ENCODE measurements around the gene S1PR4. TPM values are rescaled to one million over a fixed set of nuclear protein-coding genes. Genes with fewer than 3 reads are reported as not detected.

S1PR4 gene
- total and polyA plus RNA-seq, 4 donors: 7.3 to 40.5 (median 16.8) TPM

GRCh38 chr19:3163230-3163886 is 15.2 kb upstream of the S1PR4 start:
- Histone ChIP-seq H3K9ac (ENCODE audit: insufficient read depth in 1 of 2, low read length in 2 of 2) (no peak overlapping the region), H3K36me3 (ENCODE audit: control insufficient read depth in 4 of 4, insufficient read depth in 4 of 4, low read length in 4 of 4) (peaks cover 0 to 9% (median 0%) of the 10 kb centered on the region in 4 donors), H3K27me3 (ENCODE audit: control insufficient read depth in 3 of 3, insufficient read depth in 3 of 3, low read length in 2 of 3) (no peaks in the 10 kb centered on the region), H3K4me3 (no peak overlapping the region), H3K27ac (ENCODE audit: low read depth in 1 of 2, low read length in 1 of 2) (no peak overlapping the region), H3K4me1 (ENCODE audit: control insufficient read depth in 5 of 5, insufficient read depth in 5 of 5, low read length in 5 of 5) (peaks cover 0 to 4% (median 0%) of the 10 kb centered on the region in 5 donors), H3K9me3 (ENCODE audit: control insufficient read depth in 4 of 4, insufficient read depth in 3 of 4, low read length in 3 of 4) (peaks cover 0 to 5% (median 0%) of the 10 kb centered on the region in 4 donors)
- ATAC-seq (ENCODE audit: insufficient read depth, low FRiP score) (peak; percentile 88), DNase-seq (peak; percentile 66 to 69 (median 66))
- TF ChIP-seq CTCF (IDR thresholded peaks at IDR 0.05; ENCODE audit: control extremely low read depth, extremely low read depth): peak; percentile 91
- 22 to 28% methylated on average over 27 of the region's 27 CpGs for WGBS, 2 donors

GRCh38 chr19:3163943-3164342 is 14.6 kb upstream of the S1PR4 start:
- 63 to 74% methylated on average over 7 of the region's 7 CpGs for WGBS, 2 donors
- DNase-seq: no peak
- no peak for ATAC-seq (ENCODE audit: insufficient read depth, low FRiP score)
- Histone ChIP-seq H3K9me3 (ENCODE audit: control insufficient read depth in 4 of 4, insufficient read depth in 3 of 4, low read length in 3 of 4) (peaks cover 0 to 5% (median 0%) of the 10 kb centered on the region in 4 donors), H3K27me3 (ENCODE audit: control insufficient read depth in 3 of 3, insufficient read depth in 3 of 3, low read length in 2 of 3) (no peaks in the 10 kb centered on the region), H3K27ac (ENCODE audit: low read depth in 1 of 2, low read length in 1 of 2) (no peak overlapping the region), H3K9ac (ENCODE audit: insufficient read depth in 1 of 2, low read length in 2 of 2) (no peak overlapping the region), H3K4me1 (ENCODE audit: control insufficient read depth in 5 of 5, insufficient read depth in 5 of 5, low read length in 5 of 5) (peaks cover 0 to 4% (median 0%) of the 10 kb centered on the region in 5 donors), H3K4me3 (no peak overlapping the region), H3K36me3 (ENCODE audit: control insufficient read depth in 4 of 4, insufficient read depth in 4 of 4, low read length in 4 of 4) (peaks cover 0 to 9% (median 0%) of the 10 kb centered on the region in 4 donors)
- no peak for TF ChIP-seq CTCF (IDR thresholded peaks at IDR 0.05; ENCODE audit: control extremely low read depth, extremely low read depth)

GRCh38 chr19:3167533-3168272 is 10.9 kb upstream of the S1PR4 start:
- ATAC-seq (ENCODE audit: insufficient read depth, low FRiP score): no peak
- H3K9me3 ChIP-seq (ENCODE audit: control insufficient read depth in 4 of 4, insufficient read depth in 3 of 4, low read length in 3 of 4): no peaks in the 10 kb centered on the region
- TF ChIP-seq CTCF (IDR thresholded peaks at IDR 0.05; ENCODE audit: control extremely low read depth, extremely low read depth): no peak
- H3K27me3 ChIP-seq (ENCODE audit: control insufficient read depth in 3 of 3, insufficient read depth in 3 of 3, low read length in 2 of 3): no peaks in the 10 kb centered on the region
- no peak overlapping the region for H3K27ac ChIP-seq (ENCODE audit: low read depth in 1 of 2, low read length in 1 of 2)
- H3K36me3 ChIP-seq (ENCODE audit: control insufficient read depth in 4 of 4, insufficient read depth in 4 of 4, low read length in 4 of 4): no peaks in the 10 kb centered on the region
- no peak overlapping the region for H3K9ac ChIP-seq (ENCODE audit: insufficient read depth in 1 of 2, low read length in 2 of 2)
- peaks cover 0 to 4% (median 0%) of the 10 kb centered on the region in 5 donors for H3K4me1 ChIP-seq (ENCODE audit: control insufficient read depth in 5 of 5, insufficient read depth in 5 of 5, low read length in 5 of 5)
- H3K4me3 ChIP-seq: no peak overlapping the region
- 73 to 79% methylated on average over 13 of the region's 13 CpGs for WGBS, 2 donors
- no peak for DNase-seq

Data from lung (tissue), 12 donors.